Tibial artery (tissue), 4 donors: Measurements from ENCODE around the gene PDX1.

Experiments used
- DNase-seq, 2 donors: peaks; one replicate each; pipeline ENCODE4 v3.0.0-alpha.2; 2019
- H3K27ac ChIP-seq, 2 donors: fragments of 200-600 bp; sonication (generic) in 1 of 2; 1 replicate in 1 of 2; 2 replicates in 1 of 2; pipeline ENCODE4 v1.5.1; 2018 to 2019; ENCODE audit warnings: mild to moderate bottlenecking in 1 of 2
- H3K27me3 ChIP-seq, 2 donors: fragments of 200-600 bp; sonication (generic) in 1 of 2; one replicate each; pipeline versions ENCODE4 v1.5.1 to v1.6.0; 2016 to 2019
- H3K36me3 ChIP-seq, 3 donors: fragments of 200-600 bp; sonication (generic) in 2 of 3; one replicate each; pipeline ENCODE4 v1.5.1; 2016 to 2019; ENCODE audit warnings: mild to moderate bottlenecking in 2 of 3
- H3K4me1 ChIP-seq, 4 donors: fragments of 200-600 bp; sonication (generic) in 2 of 4; 1 replicate in 3 of 4; 2 replicates in 1 of 4; pipeline ENCODE4 v1.5.1; 2016 to 2019
- H3K4me3 ChIP-seq, 2 donors: fragments of 200-600 bp; sonication (generic) in 1 of 2; 1 replicate in 1 of 2; 2 replicates in 1 of 2; pipeline ENCODE4 v1.5.1; 2018 to 2019; ENCODE audit warnings: mild to moderate bottlenecking in 2 of 2
- H3K9me3 ChIP-seq, 3 donors: fragments of 200-600 bp; sonication (generic) in 1 of 3; one replicate each; pipeline ENCODE4 v1.5.1; 2016 to 2019
- CTCF ChIP-seq, 2 experiments: fragments of 200-600 bp in 1 of 2; fragments of 450-650 bp in 1 of 2; IDR thresholded peaks; one replicate each; pipeline ENCODE4 v1.5.1; 2017 to 2019; ENCODE audit warnings: antibody characterized with exemption in 2 of 2, mild to moderate bottlenecking in 1 of 2, moderate library complexity in 1 of 2
- intact Hi-C: fragments of 100-400 bp; cut with DNase I; formaldehyde crosslinking; loops from one replicate; pipeline ENCODE4 v1.15.0; 2023; ENCODE audit warnings: low total_unique reads

Gene PDX1

GRCh38 chr13:27905650-27906049, 14.2 kb upstream of the PDX1 start:
- Histone ChIP-seq H3K36me3 (no peaks in the 10 kb centered on the region), H3K27me3 (peaks cover 0 to 35% of the 10 kb centered on the region in 2 donors), H3K27ac (no peak overlapping the region), H3K4me3 (no peak overlapping the region), H3K9me3 (no peaks in the 10 kb centered on the region), H3K4me1 (no peaks in the 10 kb centered on the region)
- no peak for DNase-seq
- no peak for TF ChIP-seq CTCF (IDR thresholded peaks at IDR 0.05)
- intact Hi-C loops: no loop called here

- H3K27ac ChIP-seq: no peak overlapping the region
- peaks cover 0 to 35% of the 10 kb centered on the region in 2 donors for H3K27me3 ChIP-seq
- H3K36me3 ChIP-seq: no peaks in the 10 kb centered on the region
- intact Hi-C loops: no loop called here
- DNase-seq: no peak
- TF ChIP-seq CTCF (IDR thresholded peaks at IDR 0.05): no peak
- H3K9me3 ChIP-seq: no peaks in the 10 kb centered on the region
- H3K4me1 ChIP-seq: no peaks in the 10 kb centered on the region
- no peak overlapping the region for H3K4me3 ChIP-seq
These were observed 12.5 kb upstream of the PDX1 start for GRCh38 chr13:27907121-27907787.

GRCh38 chr13:27909378-27909777, 10.4 kb upstream of the PDX1 start:
- Histone ChIP-seq H3K9me3 (no peaks in the 10 kb centered on the region), H3K4me3 (no peak overlapping the region), H3K27ac (no peak overlapping the region), H3K4me1 (no peaks in the 10 kb centered on the region), H3K27me3 (peaks cover 0 to 48% of the 10 kb centered on the region in 2 donors), H3K36me3 (no peaks in the 10 kb centered on the region)
- TF ChIP-seq CTCF (IDR thresholded peaks at IDR 0.05): no peak
- no peak for DNase-seq
- intact Hi-C loops: no loop called here

DNA sequence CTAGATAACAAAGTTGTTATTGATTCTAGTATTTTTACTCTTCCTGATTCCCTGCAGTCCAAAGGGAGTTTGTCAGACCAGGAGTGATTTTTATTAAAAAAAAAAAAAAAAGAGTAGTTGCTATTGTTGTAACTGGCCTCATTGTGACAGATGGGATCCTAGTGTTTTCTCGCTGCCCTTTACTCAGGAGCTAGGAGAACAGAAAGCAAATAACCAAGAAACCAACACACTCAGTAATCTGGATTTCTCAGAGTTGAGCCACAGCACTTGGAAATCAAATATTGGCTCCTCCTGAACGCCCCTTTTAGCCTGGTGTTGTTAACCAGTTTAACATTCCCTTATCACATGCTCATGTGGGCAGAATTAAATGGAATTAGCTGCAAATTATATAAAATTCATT, 8.3 kb upstream of the PDX1 start:
- Histone ChIP-seq H3K36me3 (no peaks in the 10 kb centered on the region), H3K9me3 (no peaks in the 10 kb centered on the region), H3K4me3 (no peak overlapping the region), H3K4me1 (no peaks in the 10 kb centered on the region), H3K27me3 (peaks cover 0 to 63% of the 10 kb centered on the region in 2 donors), H3K27ac (no peak overlapping the region)
- TF ChIP-seq CTCF (IDR thresholded peaks at IDR 0.05): no peak
- intact Hi-C loops: no loop called here
- no peak for DNase-seq

- no peak overlapping the region for H3K27ac ChIP-seq
- no peak for DNase-seq
- peaks cover 0 to 63% of the 10 kb centered on the region in 2 donors for H3K27me3 ChIP-seq
- no peaks in the 10 kb centered on the region for H3K9me3 ChIP-seq
- no peaks in the 10 kb centered on the region for H3K36me3 ChIP-seq
- H3K4me1 ChIP-seq: peaks cover 0 to 13% (median 11%) of the 10 kb centered on the region in 4 donors
- no peak overlapping the region for H3K4me3 ChIP-seq
- intact Hi-C loops: no loop called here
- TF ChIP-seq CTCF (IDR thresholded peaks at IDR 0.05): no peak
These were observed 6.6 kb upstream of the PDX1 start for GRCh38 chr13:27913160-27913559.
